Measurements from ENCODE around the gene ZHX3. TPM values are rescaled to one million over a fixed set of nuclear protein-coding genes. Genes with fewer than 3 reads are reported as not detected.

Gene ZHX3
- total and polyA plus RNA-seq, 2 of the 13 experiments (the other 11 are each of a cell fraction or from before 2014, with no cell fraction given) = 8.4 to 11.7 TPM

GRCh38 chr20:41316602-41317545 lies 657 bp downstream of the ZHX3 start (continued):
- TF ChIP-seq HDAC1 (CRISPR knock-in tag; IDR thresholded peaks at IDR 0.05) = peak; percentile 96
- peak; percentile 53 for TF ChIP-seq YY1 (IDR thresholded peaks at IDR 0.05; ENCODE audit: insufficient read depth, insufficient replicate concordance, low read depth, low read length)
- TF ChIP-seq GPN1 (CRISPR knock-in tag; IDR thresholded peaks at IDR 0.05; ENCODE audit: borderline replicate concordance) = peak; percentile 81; the same call in 1 of the 2 replicates
- TF ChIP-seq, protein P1, sequence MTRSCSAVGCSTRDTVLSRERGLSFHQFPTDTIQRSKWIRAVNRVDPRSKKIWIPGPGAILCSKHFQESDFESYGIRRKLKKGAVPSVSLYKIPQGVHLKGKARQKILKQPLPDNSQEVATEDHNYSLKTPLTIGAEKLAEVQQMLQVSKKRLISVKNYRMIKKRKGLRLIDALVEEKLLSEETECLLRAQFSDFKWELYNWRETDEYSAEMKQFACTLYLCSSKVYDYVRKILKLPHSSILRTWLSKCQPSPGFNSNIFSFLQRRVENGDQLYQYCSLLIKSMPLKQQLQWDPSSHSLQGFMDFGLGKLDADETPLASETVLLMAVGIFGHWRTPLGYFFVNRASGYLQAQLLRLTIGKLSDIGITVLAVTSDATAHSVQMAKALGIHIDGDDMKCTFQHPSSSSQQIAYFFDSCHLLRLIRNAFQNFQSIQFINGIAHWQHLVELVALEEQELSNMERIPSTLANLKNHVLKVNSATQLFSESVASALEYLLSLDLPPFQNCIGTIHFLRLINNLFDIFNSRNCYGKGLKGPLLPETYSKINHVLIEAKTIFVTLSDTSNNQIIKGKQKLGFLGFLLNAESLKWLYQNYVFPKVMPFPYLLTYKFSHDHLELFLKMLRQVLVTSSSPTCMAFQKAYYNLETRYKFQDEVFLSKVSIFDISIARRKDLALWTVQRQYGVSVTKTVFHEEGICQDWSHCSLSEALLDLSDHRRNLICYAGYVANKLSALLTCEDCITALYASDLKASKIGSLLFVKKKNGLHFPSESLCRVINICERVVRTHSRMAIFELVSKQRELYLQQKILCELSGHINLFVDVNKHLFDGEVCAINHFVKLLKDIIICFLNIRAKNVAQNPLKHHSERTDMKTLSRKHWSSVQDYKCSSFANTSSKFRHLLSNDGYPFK (CRISPR knock-in tag; IDR thresholded peaks at IDR 0.05; ENCODE audit: borderline replicate concordance) = peak; percentile 46; the same call in 1 of the 2 replicates
- no peak for TF ChIP-seq CENPX (CRISPR knock-in tag; IDR thresholded peaks at IDR 0.05)
- peak; percentile 85; the same call in 1 of the 2 replicates for TF ChIP-seq NFE2L1 (CRISPR knock-in tag; IDR thresholded peaks at IDR 0.05; ENCODE audit: borderline replicate concordance)
- TF ChIP-seq MTERF4 (CRISPR knock-in tag; IDR thresholded peaks at IDR 0.05) = peak; percentile 88
- no peak for TF ChIP-seq KLF15 (CRISPR knock-in tag; IDR thresholded peaks at IDR 0.05; ENCODE audit: borderline replicate concordance)
- no peak for TF ChIP-seq ETV6 (CRISPR knock-in tag; conservative IDR thresholded peaks at IDR 0.05)
- no peak for TF ChIP-seq ZFP82 (CRISPR knock-in tag; IDR thresholded peaks at IDR 0.05; ENCODE audit: borderline replicate concordance)
- TF ChIP-seq ZNF569 (CRISPR knock-in tag; IDR thresholded peaks at IDR 0.05; ENCODE audit: borderline replicate concordance) = no peak
- TF ChIP-seq BCL3 (CRISPR knock-in tag; IDR thresholded peaks at IDR 0.05) = no peak
- no peak for TF ChIP-seq SP1 (IDR thresholded peaks at IDR 0.05)
- TF ChIP-seq SP1 (CRISPR knock-in tag; IDR thresholded peaks at IDR 0.05) = peak; percentile 55; the same call in 1 of the 2 replicates
- TF ChIP-seq XBP1 (CRISPR knock-in tag; IDR thresholded peaks at IDR 0.05) = no peak
- no peak for TF ChIP-seq ZNF780A (CRISPR knock-in tag; IDR thresholded peaks at IDR 0.05)
- no peak for TF ChIP-seq FIP1L1 (IDR thresholded peaks at IDR 0.05; ENCODE audit: borderline replicate concordance, insufficient read depth, low read depth, low read length)
- no peak for TF ChIP-seq ZNF496 (CRISPR knock-in tag; IDR thresholded peaks at IDR 0.05; ENCODE audit: insufficient replicate concordance)
- TF ChIP-seq IKZF5 (CRISPR knock-in tag; IDR thresholded peaks at IDR 0.05) = peak; percentile 50; the same call in 1 of the 2 replicates
